ENCODE data around the gene EPHA5.
"Not testable (repeated sequence)": the region's sequence is repeated elsewhere in the genome, so short reads cannot be mapped to it uniquely, and the experiment has no call there.

Gene EPHA5

DNA sequence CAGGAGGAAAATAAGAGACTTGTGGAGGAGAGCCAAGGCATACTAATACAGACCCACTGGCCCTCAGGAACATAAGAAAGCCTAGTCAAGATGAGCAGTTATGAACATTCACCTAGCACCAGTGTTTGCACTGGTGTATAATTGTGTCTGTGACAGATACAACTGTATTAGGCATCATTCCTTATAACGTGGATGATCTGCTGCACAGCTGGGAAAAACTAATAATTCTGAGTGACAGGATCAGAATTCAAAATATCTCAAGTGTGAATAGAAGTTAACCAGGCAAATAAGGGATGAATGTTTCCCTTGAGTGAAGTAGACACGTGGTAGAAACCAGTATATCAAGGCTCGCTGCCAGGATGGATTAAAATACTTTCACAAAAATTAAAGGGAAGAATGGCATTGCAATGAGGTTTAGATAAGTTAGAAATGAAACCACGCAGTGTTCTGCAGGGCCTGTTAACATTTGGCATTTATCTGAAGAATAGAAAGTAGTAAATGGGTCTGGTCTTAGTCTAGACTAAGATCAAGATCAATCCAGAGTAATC, 325.9 kb downstream of the EPHA5 start:
- DNase-seq, result no peak

DNA sequence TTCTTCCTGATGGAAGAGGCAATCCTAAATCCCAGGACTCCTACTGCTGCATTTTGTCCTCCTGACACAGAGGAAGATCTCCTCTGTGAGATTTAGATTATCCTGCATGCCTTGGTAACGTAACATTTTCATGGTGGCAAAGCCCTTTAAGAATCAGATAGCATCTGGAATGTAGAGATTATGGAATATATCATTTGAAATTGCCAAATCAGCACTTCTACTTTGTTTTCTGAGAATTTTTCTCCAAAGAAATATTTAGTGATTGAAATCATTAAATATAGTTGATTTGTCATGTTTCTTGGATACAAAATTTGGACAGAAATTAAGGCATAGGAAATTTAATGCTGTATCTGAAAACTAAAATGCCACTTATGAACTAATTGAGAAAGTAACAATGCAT, 326.9 kb downstream of the EPHA5 start:
- DNase-seq, result no peak

DNA sequence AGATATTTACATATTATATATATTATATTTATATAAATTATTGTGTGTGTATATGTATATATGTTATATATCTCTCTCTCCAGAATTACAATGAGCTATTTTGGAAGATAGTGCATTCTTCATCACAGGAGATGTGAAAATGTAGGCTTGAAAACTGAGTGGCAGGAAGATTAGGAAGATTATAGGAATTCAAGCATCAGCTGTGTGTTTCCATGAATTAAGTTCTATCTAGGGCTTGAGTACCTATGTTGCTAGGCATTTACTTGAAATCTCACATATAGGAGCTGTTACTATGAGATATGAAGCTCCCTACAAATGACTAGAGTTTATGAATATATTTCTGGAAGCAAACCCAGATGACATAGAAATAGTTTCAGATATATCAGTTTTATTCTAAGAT, 328.7 kb downstream of the EPHA5 start:
- no peak for DNase-seq

DNA sequence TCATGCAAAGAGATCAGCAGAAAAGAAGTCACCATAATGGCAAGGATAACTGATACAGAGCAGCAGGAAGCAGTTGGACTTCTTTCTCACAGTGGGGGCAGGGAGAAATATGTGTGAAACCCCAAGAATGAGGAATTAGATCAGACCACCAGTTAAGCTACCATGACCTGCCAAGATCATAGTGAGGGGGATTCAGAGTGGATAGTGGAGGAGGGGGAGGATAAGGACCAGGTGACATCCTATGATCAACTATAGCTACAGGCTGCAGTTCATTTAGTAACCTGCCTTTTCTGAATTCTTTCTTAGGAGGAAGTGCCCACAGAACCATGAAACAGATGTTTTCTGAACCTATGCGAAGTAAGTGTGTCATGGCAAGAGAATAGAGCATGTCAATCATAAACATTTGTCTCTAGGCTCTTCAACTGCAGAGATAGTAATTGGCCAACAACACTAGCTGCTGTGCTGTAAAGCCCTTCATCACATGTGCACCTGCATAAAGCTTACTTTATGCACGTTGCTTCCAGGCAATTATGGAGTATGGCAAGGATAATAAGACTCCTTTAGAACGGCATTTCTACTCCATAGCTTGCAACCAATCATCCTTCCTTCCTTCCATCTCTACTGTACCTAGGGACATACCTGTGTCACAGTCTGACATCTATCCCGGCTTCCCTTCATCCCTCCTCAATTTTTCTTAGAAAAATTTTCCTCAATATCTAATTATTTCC, 329.7 kb downstream of the EPHA5 start:
- DNase-seq, result no peak

DNA sequence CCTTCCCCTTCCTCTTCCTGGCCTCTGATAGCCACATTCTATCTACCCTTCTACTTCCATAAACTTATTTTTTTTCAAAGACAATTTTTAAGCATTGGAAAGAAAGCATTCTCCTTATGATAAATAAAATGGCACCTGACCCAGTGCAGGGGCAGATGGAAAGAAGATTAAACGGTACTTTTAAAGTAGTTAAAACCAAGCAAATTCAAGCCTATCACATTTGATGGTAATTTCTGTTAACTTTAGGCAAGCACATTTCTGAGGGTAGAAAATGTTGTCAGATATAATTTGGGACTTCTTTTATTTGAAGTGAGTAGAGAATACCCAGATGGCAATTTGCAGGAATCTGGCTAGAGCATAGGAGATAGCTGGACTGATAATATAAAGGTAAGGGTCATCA, 332.9 kb downstream of the EPHA5 start:
- no peak for DNase-seq

DNA sequence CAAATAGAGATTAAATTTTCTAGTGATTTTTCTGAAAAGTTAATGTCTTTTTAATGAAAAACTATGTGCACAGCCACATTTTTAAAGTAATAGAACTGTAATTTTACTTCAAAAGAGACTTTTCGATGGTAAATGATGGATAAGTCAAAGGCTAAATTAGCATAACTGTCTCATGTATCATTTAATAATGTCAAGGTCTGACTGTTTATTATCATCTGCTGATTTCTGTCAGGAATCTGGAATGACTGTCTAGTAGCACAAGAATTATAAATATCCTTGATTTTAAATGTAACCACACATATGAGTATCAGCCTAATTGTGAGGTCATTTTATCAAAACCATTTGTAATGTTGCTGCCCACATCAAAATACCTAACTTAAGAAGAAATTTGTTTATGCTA, 333.8 kb downstream of the EPHA5 start:
- no peak for DNase-seq

DNA sequence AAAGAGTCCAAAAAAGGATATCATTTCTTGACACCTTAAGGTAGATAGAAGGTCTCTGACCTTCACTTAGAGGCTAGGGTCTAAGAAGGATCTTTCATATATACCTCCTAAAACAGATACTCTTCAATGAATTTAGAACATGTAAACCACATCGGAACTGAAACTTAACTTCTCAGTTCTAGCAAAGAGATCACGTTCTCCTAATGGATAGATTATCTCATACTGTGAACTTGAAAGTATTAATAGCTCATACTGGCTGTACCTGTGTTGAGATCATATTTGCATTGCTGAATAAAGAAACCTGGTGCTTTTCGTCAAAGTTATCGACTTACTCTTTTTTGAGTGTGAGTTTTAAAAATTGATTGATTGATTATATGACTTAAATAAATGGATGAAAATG, 353.8 kb downstream of the EPHA5 start:
- no peak for DNase-seq

DNA sequence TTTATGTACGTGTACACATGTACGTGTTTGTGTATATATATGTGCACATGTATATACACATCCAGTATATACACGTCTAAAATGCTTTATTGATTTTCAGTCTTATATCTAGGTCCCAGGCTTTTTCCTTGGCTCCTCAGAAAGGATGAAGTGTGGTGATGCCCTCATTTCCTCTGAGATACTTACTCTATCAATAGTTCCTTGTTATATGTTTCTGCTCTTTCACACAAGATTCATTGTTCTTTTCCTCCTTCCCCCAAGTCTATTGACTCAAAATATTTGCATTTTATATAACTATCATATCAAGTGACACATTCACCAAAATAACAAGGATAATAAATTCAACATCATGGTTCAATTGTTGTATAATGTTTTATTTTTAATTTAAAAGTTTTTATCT, 359.2 kb downstream of the EPHA5 start:
- DNase-seq, result no peak

DNA sequence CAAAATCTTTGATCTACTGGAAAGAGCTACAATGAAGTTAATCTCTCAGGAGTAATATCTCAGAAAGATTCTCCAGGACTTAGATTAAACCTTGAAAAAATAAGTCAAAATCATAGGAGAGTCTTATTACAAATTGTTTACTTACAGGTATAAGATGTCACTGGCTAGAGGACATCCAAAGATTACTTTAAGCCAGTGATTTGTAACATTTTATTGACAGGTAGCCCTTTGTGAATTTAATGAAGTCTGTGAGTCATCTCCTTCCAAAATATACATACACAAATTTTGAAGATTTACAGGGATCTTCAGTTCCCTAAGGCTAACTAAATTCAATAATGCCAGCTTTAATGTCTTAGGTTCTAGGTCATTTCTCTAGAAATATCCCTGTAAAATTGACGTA, 359.7 kb downstream of the EPHA5 start:
- no peak for DNase-seq

DNA sequence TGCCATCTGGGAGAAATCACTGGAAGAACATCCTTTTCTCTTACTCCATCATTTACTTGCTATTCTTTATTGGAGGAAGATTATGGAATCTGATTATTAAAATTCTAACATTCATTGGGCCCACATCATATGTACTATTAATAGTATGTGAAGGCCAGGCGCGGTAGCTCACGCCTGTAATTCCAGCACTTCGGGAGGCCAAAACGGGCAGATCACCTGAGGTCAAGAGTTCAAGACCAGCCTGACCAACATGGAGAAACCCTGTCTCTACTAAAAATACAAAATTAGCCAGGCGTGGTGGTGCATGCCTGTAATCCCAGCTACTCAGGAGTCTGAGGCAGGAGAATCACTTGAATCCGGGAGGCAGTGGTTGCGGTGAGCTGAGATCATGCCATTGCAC, 361.7 kb downstream of the EPHA5 start:
- DNase-seq, result not testable (repeated sequence)

DNA sequence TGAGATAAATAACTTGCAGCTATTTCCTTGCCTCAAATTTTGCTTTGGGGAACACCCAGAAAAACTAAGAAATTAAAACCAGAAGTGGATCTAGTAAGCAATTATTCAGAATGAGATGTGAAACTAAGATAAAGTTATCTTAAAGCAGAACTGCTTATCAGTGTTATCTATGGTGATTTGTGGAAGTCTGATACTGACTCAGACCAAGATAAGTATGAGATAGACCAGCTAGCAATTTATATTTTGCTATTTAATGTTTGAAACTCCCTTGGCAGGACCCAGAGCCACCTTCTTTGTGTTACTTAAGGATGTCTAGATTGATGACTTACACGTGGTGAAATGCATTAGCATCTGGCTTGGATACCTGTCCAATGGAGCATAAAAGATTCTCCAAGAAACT, 368.1 kb downstream of the EPHA5 start:
- DNase-seq, result no peak

DNA sequence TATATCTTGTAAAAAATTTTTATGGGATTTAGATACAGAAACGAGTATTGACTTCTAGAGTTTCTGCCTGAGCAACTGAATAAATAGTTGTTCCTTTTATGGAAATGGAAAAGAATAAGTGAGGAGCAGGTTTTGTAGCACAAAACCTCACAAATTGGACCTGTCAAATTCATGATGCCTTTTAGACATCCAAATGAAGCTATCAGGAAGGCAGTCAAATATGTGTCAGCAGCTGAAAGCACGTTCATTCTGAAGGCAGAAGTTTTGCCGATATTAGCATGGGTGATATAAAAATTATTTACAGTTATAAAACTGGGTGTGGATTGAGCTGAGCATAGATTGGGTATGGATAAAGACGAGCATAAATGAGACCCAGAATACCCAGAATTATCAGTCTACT, 374.0 kb downstream of the EPHA5 start:
- no peak for DNase-seq

DNA sequence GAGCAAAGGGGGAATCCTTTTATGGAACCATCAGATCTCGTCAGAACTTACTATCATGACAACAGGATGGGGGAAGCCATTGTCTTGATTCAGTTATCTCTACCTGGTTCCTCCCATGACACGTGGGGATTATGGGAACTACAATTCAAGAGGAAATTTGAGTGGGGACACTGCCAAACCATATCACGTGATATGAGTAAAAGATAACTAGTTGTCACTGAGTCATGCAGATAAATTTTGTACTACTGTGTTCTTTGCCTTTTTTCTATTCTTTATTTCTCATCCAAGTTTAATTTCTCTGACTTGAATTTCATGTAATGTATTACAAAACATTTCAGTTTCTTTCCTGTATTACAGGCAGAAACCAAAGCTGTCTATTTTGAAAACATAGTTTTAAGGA, 383.2 kb downstream of the EPHA5 start:
- DNase-seq, result no peak

Data from stimulated activated CD4-positive, alpha-beta T cell treated with anti-CD3 and anti-CD28 coated beads, Interleukin-4, amount 100 ng/mL, for 24 hours (primary cell).